WTC11 (cell line): ENCODE measurements around the gene HOXD8. TPM values are rescaled to one million over a fixed set of nuclear protein-coding genes. Genes with fewer than 3 reads are reported as not detected.

Experiments
- ATAC-seq: fragments of 200-7000 bp; cut with Tn5 transposase; 2 replicates; pipeline ENCODE4 v1.10.0; 2021; ENCODE audit warnings: mild to moderate bottlenecking, moderate library complexity
- CTCF ChIA-PET: fragments of 300-600 bp; sonication (Branson Sonifier 250); formaldehyde crosslinking; loops from one replicate; lab custom pipeline; 2021; ENCODE audit warnings: antibody characterized with exemption; lab: Charles Lee
- POLR2A ChIA-PET: fragments of 350-600 bp; sonication (Branson Sonifier 250); formaldehyde crosslinking; loops from one replicate; lab custom pipeline; 2021; ENCODE audit warnings: antibody characterized with exemption; lab: Charles Lee
- DNase-seq: peaks from one replicate; pipeline ENCODE4 v3.0.0; 2021; ENCODE audit warnings: low spot score
- H3K27ac Mint-ChIP-seq: 2 replicates; pipeline ENCODE4 v1.8.0; 2021; ENCODE audit warnings: mixed read lengths
- H3K27me3 Mint-ChIP-seq: 2 replicates; pipeline ENCODE4 v1.8.0; 2021; ENCODE audit warnings: low read depth, mild to moderate bottlenecking, moderate library complexity, mixed read lengths
- H3K36me3 Mint-ChIP-seq: 2 replicates; pipeline ENCODE4 v1.8.0; 2021; ENCODE audit warnings: mixed read lengths
- H3K4me1 Mint-ChIP-seq: 2 replicates; pipeline ENCODE4 v1.8.0; 2022; ENCODE audit warnings: mixed read lengths
- H3K4me3 Mint-ChIP-seq: 2 replicates; pipeline ENCODE4 v1.8.0; 2021; ENCODE audit warnings: mild to moderate bottlenecking, moderate library complexity, mixed read lengths
- H3K9me3 Mint-ChIP-seq: 2 replicates; pipeline ENCODE4 v1.8.0; 2021; ENCODE audit warnings: mixed read lengths
- ARID4B ChIP-seq: sonication (generic); formaldehyde crosslinking; IDR thresholded peaks from 2 replicates; pipeline ENCODE4 v1.8.0; 2023; ENCODE audit warnings: missing genetic modification reagents, mild to moderate bottlenecking, borderline replicate concordance
- CBFB ChIP-seq: sonication (generic); formaldehyde crosslinking; IDR thresholded peaks from 2 replicates; pipeline ENCODE4 v1.8.1; 2022; ENCODE audit warnings: mild to moderate bottlenecking, low read depth, missing genetic modification reagents
- ELF4 ChIP-seq: sonication (generic); formaldehyde crosslinking; IDR thresholded peaks from 2 replicates; pipeline ENCODE4 v1.8.1; 2022; ENCODE audit warnings: low read depth, mild to moderate bottlenecking, moderate library complexity, missing genetic modification reagents
- EMX1 ChIP-seq: fragments of 250-450 bp; sonication (Bioruptor Pico); IDR thresholded peaks from 2 replicates; pipeline ENCODE4 v1.8.0; 2021; ENCODE audit warnings: mild to moderate bottlenecking
- GTF2I ChIP-seq: fragments of 250-450 bp; sonication (Bioruptor Pico); conservative IDR thresholded peaks from 2 replicates; pipeline ENCODE4 v1.4.0; 2021; ENCODE audit warnings: mild to moderate bottlenecking
- HMGA2 ChIP-seq: fragments of 250-450 bp; sonication (Bioruptor Pico); IDR thresholded peaks from 2 replicates; pipeline ENCODE4 v1.4.0; 2021; ENCODE audit warnings: mild to moderate bottlenecking, moderate library complexity
- KAT7 ChIP-seq: sonication (generic); formaldehyde crosslinking; IDR thresholded peaks from 2 replicates; pipeline ENCODE4 v1.8.1; 2023; ENCODE audit warnings: missing genetic modification reagents, mild to moderate bottlenecking, borderline replicate concordance
- NR3C1 ChIP-seq: sonication (generic); formaldehyde crosslinking; conservative IDR thresholded peaks from 2 replicates; pipeline ENCODE4 v1.8.1; 2023; ENCODE audit warnings: low read depth, mild to moderate bottlenecking, missing genetic modification reagents
- OVOL2 ChIP-seq: fragments of 250-450 bp; sonication (Bioruptor Pico); IDR thresholded peaks from 2 replicates; pipeline ENCODE4 v1.9.0; 2021; ENCODE audit warnings: mild to moderate bottlenecking, borderline replicate concordance
- RELA ChIP-seq: sonication (generic); formaldehyde crosslinking; IDR thresholded peaks from 2 replicates; pipeline ENCODE4 v1.8.1; 2022; ENCODE audit warnings: missing genetic modification reagents, mild to moderate bottlenecking, borderline replicate concordance
- ZNF121 ChIP-seq: sonication (generic); formaldehyde crosslinking; IDR thresholded peaks from 2 replicates; pipeline ENCODE4 v1.8.0; 2023; ENCODE audit warnings: missing genetic modification reagents
- ZNF138 ChIP-seq: sonication (generic); formaldehyde crosslinking; conservative IDR thresholded peaks from 2 replicates; pipeline ENCODE4 v1.8.1; 2022; ENCODE audit warnings: mild to moderate bottlenecking, moderate library complexity, missing genetic modification reagents
- ZNF263 ChIP-seq: sonication (generic); formaldehyde crosslinking; IDR thresholded peaks from 2 replicates; pipeline ENCODE4 v1.8.1; 2022; ENCODE audit warnings: low read depth, mild to moderate bottlenecking, moderate library complexity, missing genetic modification reagents
- ZNF281 ChIP-seq: sonication (generic); formaldehyde crosslinking; IDR thresholded peaks from 2 replicates; pipeline ENCODE4 v1.8.0; 2023; ENCODE audit warnings: mild to moderate bottlenecking, missing genetic modification reagents
- ZNF512 ChIP-seq: sonication (generic); formaldehyde crosslinking; IDR thresholded peaks from 2 replicates; pipeline ENCODE4 v1.8.1; 2022; ENCODE audit warnings: missing genetic modification reagents, borderline replicate concordance
- ZSCAN18 ChIP-seq: fragments of 250-450 bp; sonication (Bioruptor Pico); IDR thresholded peaks from 2 replicates; pipeline ENCODE4 v2.1.2; 2022; ENCODE audit warnings: mild to moderate bottlenecking, moderate library complexity
- total RNA-seq: library from RNA; stranded (reverse); gene quantifications from 3 replicates; pipeline ENCODE4 v1.2.3, GENCODE V29; 2021

Gene HOXD8
- total RNA-seq, 1 experiment from 2014 or later, result not detected

GRCh38 chr2:176156807-176157498 is 27.4 kb downstream of the HOXD8 start, which contains the start of gene HOXD3 (continued):
- no peak for TF ChIP-seq ZNF281 (CRISPR knock-in tag)
- no peak for TF ChIP-seq GTF2I
- TF ChIP-seq ZNF263 (CRISPR knock-in tag), result no peak
- no peak for TF ChIP-seq ZNF138 (CRISPR knock-in tag)
- TF ChIP-seq RELA (CRISPR knock-in tag), result no peak
- no peak for TF ChIP-seq NR3C1 (CRISPR knock-in tag)
- TF ChIP-seq, all 79 proteins: peak for 0

GRCh38 chr2:176157499-176158185 is 28.1 kb downstream of the HOXD8 start:
- Mint-ChIP-seq H3K9me3 (no peaks in the 10 kb centered on the region), H3K36me3 (peaks cover 2% of the 10 kb centered on the region; the same call in 1 of the 2 replicates), H3K4me1 (peaks cover 29% of the 10 kb centered on the region), H3K27ac (no peak overlapping the region), H3K27me3 (peaks cover 100% of the 10 kb centered on the region), H3K4me3 (no peak overlapping the region)
- POLR2A ChIA-PET, result no interaction called here
- CTCF ChIA-PET, result no interaction called here
- DNase-seq, result no peak
- ATAC-seq, result no peak
- no peak for TF ChIP-seq KAT7 (CRISPR knock-in tag)
- no peak for TF ChIP-seq ELF4 (CRISPR knock-in tag)
- TF ChIP-seq ZNF512 (CRISPR knock-in tag), result no peak
- no peak for TF ChIP-seq ARID4B (CRISPR knock-in tag)
- no peak for TF ChIP-seq ZNF263 (CRISPR knock-in tag)
- TF ChIP-seq ZSCAN18 (CRISPR knock-in tag), result no peak
- no peak for TF ChIP-seq EMX1 (CRISPR knock-in tag)
- no peak for TF ChIP-seq CBFB (CRISPR knock-in tag)
- TF ChIP-seq RELA (CRISPR knock-in tag), result no peak
- no peak for TF ChIP-seq ZNF121 (CRISPR knock-in tag)
- no peak for TF ChIP-seq OVOL2 (CRISPR knock-in tag)
- TF ChIP-seq HMGA2 (CRISPR knock-in tag), result no peak
